Left ventricle myocardium inferior (tissue), 1 donor: ENCODE measurements around the gene LGR6. TPM values are rescaled to one million over a fixed set of nuclear protein-coding genes. Genes with fewer than 3 reads are reported as not detected.
A peak's percentile ranks its signal among the peaks of the same experiment; 100 is the strongest.

Source experiments
- DNase-seq: peaks from one replicate; pipeline ENCODE4 v3.0.0-alpha.2; 2020
- H3K27ac ChIP-seq: fragments of 200-600 bp; replicated peaks from 2 replicates; pipeline ENCODE4 v1.8.0; 2021
- H3K27me3 ChIP-seq: fragments of 200-600 bp; 2 replicates; pipeline ENCODE4 v1.8.0; 2021; ENCODE audit warnings: low read depth
- H3K36me3 ChIP-seq: fragments of 200-600 bp; 2 replicates; pipeline ENCODE4 v1.8.0; 2021
- H3K4me1 ChIP-seq: fragments of 200-600 bp; 2 replicates; pipeline ENCODE4 v1.8.0; 2021
- H3K4me3 ChIP-seq: fragments of 200-600 bp; 2 replicates; pipeline ENCODE4 v1.8.0; 2021; ENCODE audit warnings: mild to moderate bottlenecking, moderate library complexity
- H3K9me3 ChIP-seq: fragments of 200-600 bp; replicated peaks from 2 replicates; pipeline ENCODE4 v1.8.0; 2021
- intact Hi-C: fragments of 100-400 bp; cut with micrococcal nuclease; formaldehyde crosslinking; loops from one replicate; pipeline ENCODE4 v1.11.0; 2022
- total RNA-seq: library from RNA; stranded (reverse); fragmentation: NEBNext Ultra II Directional; extraction: Animal tissue kit (Norgen Biotek cat#: 25700); gene quantifications from one replicate; pipeline ENCODE4 v1.2.1, GENCODE V29; 2021
- TF ChIP-seq, protein P1 (sequence below): fragments of 200-600 bp; IDR thresholded peaks from 2 replicates; pipeline ENCODE4 v1.8.0; 2021; ENCODE audit warnings: antibody characterized with exemption, mild to moderate bottlenecking, borderline replicate concordance
- donor health status: DM: no; HTN: yes; CAD: no; lungs with severe emphysema.

The LGR6 gene
- total RNA-seq, 1 donor from 2014 or later, result 0.60 TPM

DNA sequence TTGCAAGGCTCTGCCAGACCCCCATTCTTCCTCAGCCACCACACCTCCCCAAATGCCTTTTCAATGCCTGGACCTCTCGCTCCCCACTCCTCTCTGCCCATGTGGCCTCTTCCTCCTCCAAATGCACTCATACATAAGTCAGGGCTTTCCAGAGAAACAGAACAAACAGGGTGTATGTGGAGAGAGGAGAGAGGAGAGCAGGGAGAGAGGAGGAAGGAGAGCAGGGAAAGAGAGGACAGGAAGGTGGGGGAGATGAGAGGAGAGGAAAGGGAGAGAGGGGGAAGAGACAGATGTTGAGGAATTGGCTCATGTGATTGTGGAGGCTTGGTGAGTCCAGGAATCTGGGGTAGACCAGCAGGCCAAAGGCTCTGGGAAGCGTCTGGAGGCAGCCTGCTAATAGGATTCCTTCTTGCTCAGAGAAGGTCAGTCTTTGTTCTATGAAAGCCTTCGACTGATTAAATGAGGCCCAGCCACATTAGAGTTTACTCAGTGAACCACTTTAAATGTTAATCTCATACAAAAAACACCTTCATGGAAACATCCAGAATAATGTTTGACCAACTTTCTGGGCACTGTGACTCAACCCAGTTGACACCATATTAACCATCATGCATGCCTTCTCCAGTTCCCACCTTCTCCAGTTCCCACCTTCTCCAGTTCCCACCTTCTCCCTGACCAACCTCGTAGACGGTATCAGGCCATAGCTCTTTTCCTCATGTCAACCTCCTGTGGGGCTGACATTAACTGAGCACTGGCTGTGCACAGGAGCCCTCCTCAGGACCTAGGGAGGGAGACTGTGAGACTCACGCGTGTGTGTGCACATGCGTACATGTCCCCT, 11.3 kb upstream of the LGR6 start:
- intact Hi-C loops, result loop anchor here (10.0 kb wide), 2 partner anchors 133 to 533 kb away; partner anchors contain the start of gene SYT2

DNA sequence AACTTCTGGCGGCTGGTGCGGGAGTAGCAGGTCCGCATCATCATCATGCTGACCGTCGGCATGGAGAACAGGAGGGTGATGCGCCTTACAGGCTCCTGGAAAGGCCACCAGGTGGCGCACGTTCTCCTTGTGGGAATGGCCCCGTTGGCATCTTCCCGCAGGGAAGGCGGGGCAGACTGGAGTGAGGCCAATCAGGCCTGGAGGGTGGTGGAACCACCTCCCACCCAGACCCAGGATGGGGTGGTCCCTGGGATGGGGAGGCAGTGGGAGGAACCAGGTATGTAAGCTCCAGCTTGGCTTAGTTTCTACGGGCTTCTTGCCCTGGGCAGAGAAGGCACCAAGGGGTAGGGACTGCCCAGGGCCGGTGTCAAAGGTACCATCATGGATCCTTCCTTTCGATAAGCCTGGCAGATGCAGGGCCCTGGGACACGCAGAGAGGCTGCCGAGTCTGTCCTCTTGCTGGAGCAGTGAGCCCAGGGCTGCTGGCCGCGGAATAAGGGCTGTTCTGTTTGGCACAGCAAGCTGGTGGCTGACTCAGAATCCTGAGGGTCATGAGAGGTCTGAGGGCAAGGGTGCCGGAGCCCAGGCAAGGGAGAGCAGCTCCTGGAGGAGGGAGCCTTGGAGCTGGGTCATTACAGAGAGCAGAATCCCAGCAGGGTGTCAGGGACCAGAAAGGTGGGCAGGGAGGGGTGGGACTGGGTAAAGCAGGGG, 8.7 kb upstream of the LGR6 start:
- Histone ChIP-seq H3K27me3 (peaks cover 54% of the 10 kb centered on the region), H3K4me1 (no peaks in the 10 kb centered on the region), H3K9me3 (no peaks in the 10 kb centered on the region), H3K36me3 (no peaks in the 10 kb centered on the region), H3K4me3 (no peak overlapping the region), H3K27ac (no peak overlapping the region)
- TF ChIP-seq, protein P1, sequence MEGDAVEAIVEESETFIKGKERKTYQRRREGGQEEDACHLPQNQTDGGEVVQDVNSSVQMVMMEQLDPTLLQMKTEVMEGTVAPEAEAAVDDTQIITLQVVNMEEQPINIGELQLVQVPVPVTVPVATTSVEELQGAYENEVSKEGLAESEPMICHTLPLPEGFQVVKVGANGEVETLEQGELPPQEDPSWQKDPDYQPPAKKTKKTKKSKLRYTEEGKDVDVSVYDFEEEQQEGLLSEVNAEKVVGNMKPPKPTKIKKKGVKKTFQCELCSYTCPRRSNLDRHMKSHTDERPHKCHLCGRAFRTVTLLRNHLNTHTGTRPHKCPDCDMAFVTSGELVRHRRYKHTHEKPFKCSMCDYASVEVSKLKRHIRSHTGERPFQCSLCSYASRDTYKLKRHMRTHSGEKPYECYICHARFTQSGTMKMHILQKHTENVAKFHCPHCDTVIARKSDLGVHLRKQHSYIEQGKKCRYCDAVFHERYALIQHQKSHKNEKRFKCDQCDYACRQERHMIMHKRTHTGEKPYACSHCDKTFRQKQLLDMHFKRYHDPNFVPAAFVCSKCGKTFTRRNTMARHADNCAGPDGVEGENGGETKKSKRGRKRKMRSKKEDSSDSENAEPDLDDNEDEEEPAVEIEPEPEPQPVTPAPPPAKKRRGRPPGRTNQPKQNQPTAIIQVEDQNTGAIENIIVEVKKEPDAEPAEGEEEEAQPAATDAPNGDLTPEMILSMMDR, result peak; percentile 86
- peak; percentile 76 for DNase-seq
- intact Hi-C loops, result loop anchor here (10.0 kb wide), 2 partner anchors 130 to 530 kb away; partner anchors contain the start of gene SYT2

More for the DNA sequence above, 11.3 kb upstream of the LGR6 start:
- Histone ChIP-seq H3K27ac (no peak overlapping the region), H3K4me1 (no peaks in the 10 kb centered on the region), H3K27me3 (peaks cover 55% of the 10 kb centered on the region), H3K4me3 (no peak overlapping the region), H3K36me3 (no peaks in the 10 kb centered on the region), H3K9me3 (no peaks in the 10 kb centered on the region)
- DNase-seq, result no peak
- TF ChIP-seq, protein P1, result no peak

DNA sequence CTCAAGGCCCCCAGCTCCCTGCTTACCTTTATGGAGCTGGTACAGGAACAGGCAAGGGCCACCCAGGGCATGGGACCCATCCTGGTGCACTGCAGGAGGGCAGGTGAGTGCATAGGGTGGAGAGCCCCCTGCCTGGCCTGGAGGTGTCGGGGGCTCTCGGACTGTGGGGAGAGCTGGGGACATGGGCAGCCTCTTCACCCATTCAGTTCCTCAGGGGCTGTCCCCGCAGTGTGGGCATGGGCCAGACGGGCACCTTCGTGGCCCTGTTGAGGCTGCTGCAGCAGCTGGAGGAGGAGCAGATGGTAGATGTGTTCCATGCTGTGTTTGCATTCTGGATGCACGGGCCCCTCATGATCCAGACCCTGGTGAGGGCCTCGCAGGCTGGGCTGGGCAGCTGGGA, 7.3 kb upstream of the LGR6 start:
- intact Hi-C loops, result loop anchor here (10.0 kb wide), 2 partner anchors 128 to 528 kb away; partner anchors contain the start of gene SYT2
- TF ChIP-seq, protein P1, result no peak

DNA sequence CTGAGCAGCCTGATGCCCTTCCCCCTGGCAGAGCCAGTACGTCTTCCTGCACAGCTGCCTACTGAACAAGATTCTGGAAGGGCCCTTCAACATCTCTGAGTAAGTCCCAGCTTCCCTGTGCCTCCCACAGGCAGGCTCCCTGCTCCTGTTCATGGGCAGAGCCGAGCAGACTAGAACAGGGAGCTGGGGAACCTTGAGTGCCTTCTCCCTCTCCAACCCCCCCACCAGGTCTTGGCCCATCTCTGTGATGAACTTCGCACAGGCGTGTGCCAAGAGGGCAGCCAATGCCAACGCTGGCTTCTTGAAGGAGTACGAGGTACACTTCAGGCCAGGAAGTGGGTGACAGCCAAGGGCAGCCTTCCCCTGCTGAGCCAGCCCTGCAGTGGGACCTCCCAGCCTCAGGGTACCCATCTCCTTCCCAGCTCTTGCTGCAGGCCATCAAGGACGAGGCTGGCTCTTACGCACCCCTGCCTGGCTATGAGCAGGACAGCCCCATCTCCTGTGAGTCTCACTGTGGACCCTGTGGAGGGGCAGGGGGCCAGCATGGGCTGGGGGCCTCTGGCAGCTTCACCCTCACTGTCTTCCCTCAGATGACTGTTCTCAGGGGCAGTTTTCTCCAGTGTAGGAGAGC, 6.4 kb upstream of the LGR6 start:
- Histone ChIP-seq H3K4me1 (no peaks in the 10 kb centered on the region), H3K27ac (no peak overlapping the region), H3K36me3 (no peaks in the 10 kb centered on the region), H3K4me3 (no peak overlapping the region), H3K9me3 (no peaks in the 10 kb centered on the region), H3K27me3 (peaks cover 36% of the 10 kb centered on the region)
- TF ChIP-seq, protein P1, result no peak
- DNase-seq, result no peak
- intact Hi-C loops, result loop anchor here (10.0 kb wide), 2 partner anchors 128 to 528 kb away; partner anchors contain the start of gene SYT2

More for the DNA sequence above, 7.3 kb upstream of the LGR6 start:
- H3K27ac ChIP-seq, result no peak overlapping the region
- no peak for DNase-seq
- H3K36me3 ChIP-seq, result no peaks in the 10 kb centered on the region
- H3K4me3 ChIP-seq, result no peak overlapping the region
- no peaks in the 10 kb centered on the region for H3K9me3 ChIP-seq
- no peaks in the 10 kb centered on the region for H3K4me1 ChIP-seq
- peaks cover 44% of the 10 kb centered on the region for H3K27me3 ChIP-seq
